Activated B cell treated with CpG ODN at 0.5 μM for 24 hours (primary cell): ENCODE results near the gene GPX5. TPM values are rescaled to one million over a fixed set of nuclear protein-coding genes. Genes with fewer than 3 reads are reported as not detected.

Experiments used
- ATAC-seq: fragments of 200-7000 bp; cut with Tn5 transposase; one replicate; pipeline ENCODE4 v1.10.0; 2021; ENCODE audit warnings: low read depth, mild to moderate bottlenecking, moderate library complexity
- CTCF ChIA-PET: fragments of 350-600 bp; sonication (Branson Sonifier 250); formaldehyde crosslinking; loops from one replicate; lab custom pipeline; 2021; ENCODE audit warnings: antibody characterized with exemption; lab: Charles Lee
- POLR2A ChIA-PET: fragments of 350-600 bp; sonication (Branson Sonifier 250); formaldehyde crosslinking; loops from one replicate; lab custom pipeline; 2021; ENCODE audit warnings: antibody characterized with exemption; lab: Charles Lee
- DNase-seq: peaks from one replicate; pipeline ENCODE4 v3.0.0; 2022
- H3K27ac Mint-ChIP-seq: one replicate; pipeline ENCODE4 v1.8.0; 2020; ENCODE audit warnings: mixed read lengths
- H3K27me3 Mint-ChIP-seq: one replicate; pipeline ENCODE4 v1.8.0; 2021; ENCODE audit warnings: mixed read lengths
- H3K36me3 Mint-ChIP-seq: one replicate; pipeline ENCODE4 v1.8.0; 2021; ENCODE audit warnings: low read depth, mixed read lengths
- H3K4me1 Mint-ChIP-seq: one replicate; pipeline ENCODE4 v1.8.0; 2021; ENCODE audit warnings: mixed read lengths
- H3K4me3 Mint-ChIP-seq: one replicate; pipeline ENCODE4 v1.8.0; 2020; ENCODE audit warnings: mild to moderate bottlenecking, mixed read lengths
- H3K9me3 Mint-ChIP-seq: one replicate; pipeline ENCODE4 v1.8.0; 2020; ENCODE audit warnings: mixed read lengths
- CTCF ChIP-seq: fragments of 200-600 bp; IDR thresholded peaks from one replicate; pipeline ENCODE4 v1.8.0; 2022; ENCODE audit warnings: antibody characterized with exemption, mild to moderate bottlenecking
- intact Hi-C: fragments of 100-400 bp; cut with micrococcal nuclease; formaldehyde crosslinking; loops from one replicate; pipeline ENCODE4 v1.15.1; 2024
- total RNA-seq: library from RNA; stranded (reverse); gene quantifications from 2 replicates; pipeline ENCODE4 v1.2.3, GENCODE V29; 2022

Gene GPX5
- total RNA-seq, 1 donor from 2014 or later, result not detected

- CTCF ChIA-PET, result no interaction called here
- Mint-ChIP-seq H3K4me3 (no peak overlapping the region), H3K36me3 (no peaks in the 10 kb centered on the region), H3K27ac (no peak overlapping the region), H3K4me1 (peaks cover 24% of the 10 kb centered on the region), H3K27me3 (peaks cover 58% of the 10 kb centered on the region), H3K9me3 (no peaks in the 10 kb centered on the region)
- intact Hi-C loops, result no loop called here
- POLR2A ChIA-PET, result no interaction called here
- TF ChIP-seq CTCF, result no peak
- DNase-seq (no peak), ATAC-seq (no peak)
Measured at GRCh38 chr6:28486988-28487742, 38.5 kb upstream of the GPX5 start.

GRCh38 chr6:28488916-28489365 lies 36.7 kb upstream of the GPX5 start:
- H3K36me3 Mint-ChIP-seq, result no peaks in the 10 kb centered on the region
- no peaks in the 10 kb centered on the region for H3K9me3 Mint-ChIP-seq
- peaks cover 24% of the 10 kb centered on the region for H3K4me1 Mint-ChIP-seq
- peaks cover 66% of the 10 kb centered on the region for H3K27me3 Mint-ChIP-seq
- H3K4me3 Mint-ChIP-seq, result no peak overlapping the region
- intact Hi-C loops, result no loop called here
- TF ChIP-seq CTCF, result no peak
- DNase-seq, result no peak
- no peak overlapping the region for H3K27ac Mint-ChIP-seq
- ATAC-seq, result no peak
- CTCF ChIA-PET, result no interaction called here
- POLR2A ChIA-PET, result interaction anchor here (0.6 to 0.7 kb wide), 2 partner anchors 593 to 1091 kb away, joined by 3 to 10 read pairs; no protein-coding TSS in a partner anchor

GRCh38 chr6:28489366-28490204 lies 36.1 kb upstream of the GPX5 start:
- intact Hi-C loops, result no loop called here

GRCh38 chr6:28490205-28490890 lies 35.3 kb upstream of the GPX5 start:
- DNase-seq (no peak), ATAC-seq (no peak)
- peaks cover 72% of the 10 kb centered on the region for H3K27me3 Mint-ChIP-seq
- peak overlapping the region; percentile 62 for H3K4me3 Mint-ChIP-seq
- POLR2A ChIA-PET, result no interaction called here
- H3K36me3 Mint-ChIP-seq, result no peaks in the 10 kb centered on the region
- no peaks in the 10 kb centered on the region for H3K9me3 Mint-ChIP-seq
- intact Hi-C loops, result no loop called here
- no peak overlapping the region for H3K27ac Mint-ChIP-seq
- no peak for TF ChIP-seq CTCF
- peaks cover 24% of the 10 kb centered on the region for H3K4me1 Mint-ChIP-seq
- CTCF ChIA-PET, result no interaction called here

More at GRCh38 chr6:28489366-28490204, 36.1 kb upstream of the GPX5 start:
- peaks cover 70% of the 10 kb centered on the region for H3K27me3 Mint-ChIP-seq
- peak; percentile 5 for ATAC-seq
- DNase-seq, result no peak
- no peak overlapping the region for H3K27ac Mint-ChIP-seq
- ChIA-PET CTCF (no interaction called here), POLR2A (interaction anchor here (0.6 to 0.7 kb wide), 2 partner anchors 594 to 1092 kb away, joined by 3 to 10 read pairs; no protein-coding TSS in a partner anchor)
- TF ChIP-seq CTCF, result no peak
- H3K9me3 Mint-ChIP-seq, result no peaks in the 10 kb centered on the region
- peak overlapping the region; percentile 62 for H3K4me3 Mint-ChIP-seq
- no peaks in the 10 kb centered on the region for H3K36me3 Mint-ChIP-seq
- peaks cover 24% of the 10 kb centered on the region for H3K4me1 Mint-ChIP-seq
